IMR-90 (cell line): Measurements from ENCODE around the gene DSCAML1.

Experiments
- FOS ChIP-seq: fragments of 150-350 bp; IDR thresholded peaks from 2 replicates; pipeline ENCODE4 v1.6.1; 2016; ENCODE audit warnings: low read depth, low read length
- MAFK ChIP-seq: IDR thresholded peaks from 2 replicates; pipeline ENCODE4 v1.6.1; 2012; ENCODE audit warnings: low read depth, low read length, improper control_type of control experiment
- MAZ ChIP-seq: IDR thresholded peaks from 2 replicates; pipeline ENCODE4 v1.6.1; 2012; ENCODE audit warnings: low read depth, mild to moderate bottlenecking, low read length, improper control_type of control experiment, moderate library complexity, borderline replicate concordance
- POLR2A ChIP-seq: IDR thresholded peaks from 2 replicates; pipeline ENCODE4 v1.6.1; 2012; ENCODE audit warnings: mild to moderate bottlenecking, low read depth, low read length
- RAD21 ChIP-seq: IDR thresholded peaks from 2 replicates; pipeline ENCODE4 v1.6.1; 2012; ENCODE audit warnings: low read length, improper control_type of control experiment
- TF ChIP-seq, protein P1 (sequence below): conservative IDR thresholded peaks from 2 replicates; pipeline ENCODE4 v1.5.1; 2012; ENCODE audit warnings: mild to moderate bottlenecking, low read depth, low read length, improper control_type of control experiment

DNA sequence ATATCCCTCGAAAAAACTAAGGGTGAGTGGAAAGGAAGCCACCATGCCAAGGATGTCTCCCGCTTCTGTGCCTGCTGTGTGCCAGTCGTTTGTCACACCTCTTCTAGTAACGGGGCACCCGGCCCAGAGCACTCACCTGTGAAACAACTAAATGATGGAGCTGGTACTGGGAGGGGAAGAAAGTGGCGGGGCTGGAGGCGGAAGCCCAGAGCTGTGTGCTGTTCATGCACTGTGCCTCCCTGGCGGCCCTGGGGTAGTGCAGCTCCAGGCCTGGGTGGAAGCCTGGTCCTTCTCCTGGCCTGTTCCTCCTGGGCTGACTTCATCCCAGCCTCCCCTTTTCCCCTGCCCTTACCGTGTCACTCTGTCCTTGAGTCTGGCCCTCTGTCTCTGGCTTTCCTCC lies 339.2 kb downstream of the DSCAML1 start:
- TF ChIP-seq, protein P1, sequence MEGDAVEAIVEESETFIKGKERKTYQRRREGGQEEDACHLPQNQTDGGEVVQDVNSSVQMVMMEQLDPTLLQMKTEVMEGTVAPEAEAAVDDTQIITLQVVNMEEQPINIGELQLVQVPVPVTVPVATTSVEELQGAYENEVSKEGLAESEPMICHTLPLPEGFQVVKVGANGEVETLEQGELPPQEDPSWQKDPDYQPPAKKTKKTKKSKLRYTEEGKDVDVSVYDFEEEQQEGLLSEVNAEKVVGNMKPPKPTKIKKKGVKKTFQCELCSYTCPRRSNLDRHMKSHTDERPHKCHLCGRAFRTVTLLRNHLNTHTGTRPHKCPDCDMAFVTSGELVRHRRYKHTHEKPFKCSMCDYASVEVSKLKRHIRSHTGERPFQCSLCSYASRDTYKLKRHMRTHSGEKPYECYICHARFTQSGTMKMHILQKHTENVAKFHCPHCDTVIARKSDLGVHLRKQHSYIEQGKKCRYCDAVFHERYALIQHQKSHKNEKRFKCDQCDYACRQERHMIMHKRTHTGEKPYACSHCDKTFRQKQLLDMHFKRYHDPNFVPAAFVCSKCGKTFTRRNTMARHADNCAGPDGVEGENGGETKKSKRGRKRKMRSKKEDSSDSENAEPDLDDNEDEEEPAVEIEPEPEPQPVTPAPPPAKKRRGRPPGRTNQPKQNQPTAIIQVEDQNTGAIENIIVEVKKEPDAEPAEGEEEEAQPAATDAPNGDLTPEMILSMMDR: no peak
- TF ChIP-seq MAZ: no peak
- no peak for TF ChIP-seq POLR2A
- no peak for TF ChIP-seq MAFK
- TF ChIP-seq FOS: no peak
- TF ChIP-seq RAD21: no peak
